Epidermal melanocyte (primary cell): ENCODE results near the gene VWA2.

Experiments
- DNase-seq: peaks from one replicate; pipeline ENCODE4 v3.0.0; 2011; ENCODE audit warnings: low spot score; ENCODE audit not compliant: insufficient read length

The VWA2 gene

DNA sequence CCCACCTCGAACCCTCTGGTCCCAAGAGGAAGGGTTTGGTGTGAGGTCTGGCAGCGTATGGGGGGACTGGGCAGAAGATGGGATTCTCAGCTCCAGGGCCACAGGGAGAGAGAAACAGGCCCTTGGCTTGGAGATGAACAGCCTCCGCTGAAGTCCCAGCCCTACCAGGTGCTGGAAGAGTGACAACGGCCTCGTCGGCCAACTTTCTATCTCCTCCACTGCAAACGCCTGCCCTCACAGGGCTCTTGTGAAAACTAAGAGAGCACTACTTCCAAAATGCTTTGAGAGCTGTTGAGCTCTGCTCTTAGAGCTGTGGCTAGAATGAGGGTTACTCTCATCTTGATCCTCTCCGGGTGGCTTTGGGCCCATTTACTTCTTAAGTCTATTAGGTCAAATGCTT, 101.8 kb downstream of the VWA2 start:
- no peak for DNase-seq
